Mesenchymal stem cell (in vitro differentiated cells and primary cell): Measurements from ENCODE around the gene ZBED4.

Experiments used
- DNase-seq: peaks from one replicate; pipeline ENCODE4 v3.0.0-alpha.2; 2013
- H2AFZ ChIP-seq: one replicate; pipeline ENCODE4 v1.6.1; 2013; ENCODE audit warnings: low read depth, mild to moderate bottlenecking, control low read depth, inconsistent platforms, low read length, moderate library complexity
- H2AK5ac ChIP-seq: 2 replicates; pipeline ENCODE4 v1.6.1; 2013; ENCODE audit warnings: low read length, moderate library complexity, mild to moderate bottlenecking, inconsistent platforms; ENCODE audit not compliant: severe bottlenecking
- H2BK120ac ChIP-seq: one replicate; pipeline ENCODE4 v1.6.1; 2013; ENCODE audit warnings: low read depth, mild to moderate bottlenecking, inconsistent platforms, low read length, moderate library complexity
- H2BK12ac ChIP-seq, 2 experiments: one replicate each; pipeline ENCODE4 v1.6.1; 2013; ENCODE audit warnings: inconsistent platforms in 2 of 2, low read length in 2 of 2, mild to moderate bottlenecking in 2 of 2, moderate library complexity in 2 of 2, control low read depth in 1 of 2
- H2BK15ac ChIP-seq: one replicate; pipeline ENCODE4 v1.6.1; 2013; ENCODE audit warnings: mild to moderate bottlenecking, low read depth, inconsistent platforms; ENCODE audit not compliant: poor library complexity, severe bottlenecking
- H2BK5ac ChIP-seq: 2 replicates; pipeline ENCODE4 v1.6.1; 2013; ENCODE audit warnings: low read depth, mild to moderate bottlenecking, low read length, control low read depth, inconsistent platforms; ENCODE audit not compliant: poor library complexity, severe bottlenecking
- H3K14ac ChIP-seq, 2 experiments: one replicate each; pipeline ENCODE4 v1.6.1; 2013; ENCODE audit warnings: inconsistent platforms in 2 of 2, low read length in 2 of 2, control low read depth in 1 of 2, mild to moderate bottlenecking in 1 of 2, moderate library complexity in 1 of 2
- H3K18ac ChIP-seq, 2 experiments: one replicate each; pipeline ENCODE4 v1.6.1; 2013; ENCODE audit warnings: inconsistent platforms in 2 of 2, low read length in 2 of 2, control low read depth in 1 of 2, low read depth in 1 of 2, mild to moderate bottlenecking in 1 of 2
- H3K23ac ChIP-seq, 2 experiments: one replicate each; pipeline ENCODE4 v1.6.1; 2013; ENCODE audit warnings: inconsistent platforms in 2 of 2, low read length in 2 of 2, mild to moderate bottlenecking in 2 of 2, moderate library complexity in 2 of 2, control low read depth in 1 of 2
- H3K27ac ChIP-seq: 2 replicates; pipeline ENCODE4 v1.5.1; 2013; ENCODE audit warnings: mild to moderate bottlenecking, moderate library complexity, low read length, control low read depth, inconsistent platforms; ENCODE audit not compliant: poor library complexity, severe bottlenecking
- H3K27me3 ChIP-seq, 2 experiments: 2 replicates each; pipeline versions ENCODE4 v1.6.1 to v1.7.0; 2013; ENCODE audit warnings: low read length in 2 of 2, mild to moderate bottlenecking in 2 of 2, moderate library complexity in 2 of 2, control low read depth in 1 of 2, inconsistent platforms in 1 of 2; ENCODE audit not compliant: control insufficient read depth in 1 of 2, insufficient read depth in 1 of 2
- H3K36me3 ChIP-seq, 2 experiments: 2 replicates each; pipeline versions ENCODE4 v1.6.1 to v1.7.0; 2013; ENCODE audit warnings: low read length in 2 of 2, control low read depth in 1 of 2, inconsistent platforms in 1 of 2, low read depth in 1 of 2, mild to moderate bottlenecking in 1 of 2; ENCODE audit not compliant: insufficient read depth in 2 of 2, control insufficient read depth in 1 of 2
- H3K4ac ChIP-seq, 2 experiments: one replicate each; pipeline ENCODE4 v1.6.1; 2013; ENCODE audit warnings: inconsistent platforms in 2 of 2, low read length in 2 of 2, mild to moderate bottlenecking in 2 of 2, moderate library complexity in 2 of 2, control low read depth in 1 of 2, low read depth in 1 of 2
- H3K4me1 ChIP-seq: 2 replicates; pipeline ENCODE4 v1.6.1; 2013; ENCODE audit warnings: low read depth, low read length, control low read depth; ENCODE audit not compliant: control insufficient read depth, insufficient read depth
- H3K4me2 ChIP-seq: 2 replicates; pipeline ENCODE4 v1.6.1; 2013; ENCODE audit warnings: low read length, mild to moderate bottlenecking, inconsistent platforms; ENCODE audit not compliant: poor library complexity, severe bottlenecking
- H3K4me3 ChIP-seq, 2 experiments: 2 replicates each; pipeline versions ENCODE4 v1.5.1 to v1.7.0; 2013; ENCODE audit warnings: low read length in 2 of 2, mild to moderate bottlenecking in 2 of 2, control low read depth in 1 of 2, low read depth in 1 of 2; ENCODE audit not compliant: insufficient read depth in 1 of 2
- H3K79me1 ChIP-seq: replicated peaks from 2 replicates; pipeline ENCODE4 v1.6.1; 2013; ENCODE audit warnings: mild to moderate bottlenecking, control low read depth, low read length, inconsistent platforms; ENCODE audit not compliant: poor library complexity, severe bottlenecking
- H3K9ac ChIP-seq: 2 replicates; pipeline ENCODE4 v1.7.0; 2013; ENCODE audit warnings: mild to moderate bottlenecking, low read length, moderate library complexity
- H3K9me3 ChIP-seq: 2 replicates; pipeline ENCODE4 v1.7.0; 2013; ENCODE audit warnings: mild to moderate bottlenecking, low read length; ENCODE audit not compliant: control insufficient read depth
- H4K8ac ChIP-seq: one replicate; pipeline ENCODE4 v1.6.1; 2013; ENCODE audit warnings: inconsistent platforms, mild to moderate bottlenecking, low read length, moderate library complexity
- H4K91ac ChIP-seq: one replicate; pipeline ENCODE4 v1.6.1; 2013; ENCODE audit warnings: mild to moderate bottlenecking, low read length, inconsistent platforms
- WGBS: methylation state at CpG from one replicate; pipeline ENCODE4 v1.1.7; 2013; ENCODE audit warnings: mixed read lengths; 5-methylcytosine and 5-hydroxymethylcytosine counted together

ZBED4 gene

GRCh38 chr22:49887702-49888101, 34.1 kb downstream of the ZBED4 start:
- Histone ChIP-seq H3K9me3 (peaks cover 8% of the 10 kb centered on the region), H3K4ac (no peak overlapping the region), H3K4me2 (no peak overlapping the region), H2BK5ac (no peak overlapping the region), H2AK5ac (no peak overlapping the region), H3K27me3 (no peaks in the 10 kb centered on the region), H3K23ac (no peak overlapping the region), H3K4me3 (no peak overlapping the region), H2BK12ac (no peak overlapping the region), H2BK120ac (no peak overlapping the region), H2AFZ (no peak overlapping the region), H3K18ac (no peak overlapping the region), H3K36me3 (peaks cover 61 to 82% of the 10 kb centered on the region in 2 experiments), H3K79me1 (peaks cover 66% of the 10 kb centered on the region), H3K14ac (no peak overlapping the region), H4K8ac (no peak overlapping the region), H3K27ac (no peak overlapping the region), H3K9ac (no peak overlapping the region), H4K91ac (no peak overlapping the region), H2BK15ac (no peak overlapping the region), H3K4me1 (peaks cover 4% of the 10 kb centered on the region)
- 98% methylated on average over 9 of the region's 9 CpGs for WGBS
- no peak for DNase-seq

- no peak overlapping the region for H3K4me3 ChIP-seq
- H3K23ac ChIP-seq, result no peak overlapping the region
- H3K27me3 ChIP-seq, result no peaks in the 10 kb centered on the region
- no peak overlapping the region for H2AFZ ChIP-seq
- no peak overlapping the region for H2BK5ac ChIP-seq
- no peak overlapping the region for H3K18ac ChIP-seq
- H2BK12ac ChIP-seq, result no peak overlapping the region
- no peak overlapping the region for H4K8ac ChIP-seq
- WGBS, result 98% methylated on average over 5 of the region's 5 CpGs
- H3K27ac ChIP-seq, result no peak overlapping the region
- no peak for DNase-seq
- peaks cover 64% of the 10 kb centered on the region for H3K79me1 ChIP-seq
- H3K14ac ChIP-seq, result no peak overlapping the region
- H2BK15ac ChIP-seq, result no peak overlapping the region
- peaks cover 8% of the 10 kb centered on the region for H3K9me3 ChIP-seq
- H3K36me3 ChIP-seq, result peaks cover 55 to 83% of the 10 kb centered on the region in 2 experiments
- H4K91ac ChIP-seq, result no peak overlapping the region
- peaks cover 1% of the 10 kb centered on the region for H3K4me1 ChIP-seq
- no peak overlapping the region for H3K9ac ChIP-seq
- H3K4ac ChIP-seq, result no peak overlapping the region
- no peak overlapping the region for H2BK120ac ChIP-seq
- no peak overlapping the region for H3K4me2 ChIP-seq
- no peak overlapping the region for H2AK5ac ChIP-seq
Measured at GRCh38 chr22:49889071-49889470, 35.4 kb downstream of the ZBED4 start.

GRCh38 chr22:49892226-49892899, 38.7 kb downstream of the ZBED4 start:
- Histone ChIP-seq H3K4ac (no peak overlapping the region), H3K18ac (no peak overlapping the region), H3K9ac (no peak overlapping the region), H3K9me3 (peaks cover 8% of the 10 kb centered on the region), H2BK5ac (no peak overlapping the region), H3K27ac (no peak overlapping the region), H3K27me3 (no peaks in the 10 kb centered on the region), H4K91ac (no peak overlapping the region), H2BK120ac (no peak overlapping the region), H2AK5ac (no peak overlapping the region), H4K8ac (peak overlapping the region; percentile 17), H3K4me2 (no peak overlapping the region), H3K4me1 (peaks cover 1% of the 10 kb centered on the region), H2BK12ac (no peak overlapping the region), H3K36me3 (peaks cover 28 to 60% of the 10 kb centered on the region in 2 experiments), H3K23ac (no peak overlapping the region), H3K79me1 (peaks cover 43% of the 10 kb centered on the region), H3K14ac (no peak overlapping the region), H2BK15ac (no peak overlapping the region), H2AFZ (no peak overlapping the region), H3K4me3 (no peak overlapping the region)
- DNase-seq, result no peak
- 100% methylated on average over 4 of the region's 4 CpGs for WGBS

GRCh38 chr22:49893025-49893424, 39.4 kb downstream of the ZBED4 start:
- Histone ChIP-seq H4K91ac (no peak overlapping the region), H2BK5ac (no peak overlapping the region), H3K4me1 (no peaks in the 10 kb centered on the region), H3K14ac (no peak overlapping the region), H3K27me3 (no peaks in the 10 kb centered on the region), H3K18ac (no peak overlapping the region), H3K9me3 (peaks cover 8% of the 10 kb centered on the region), H3K4me3 (no peak overlapping the region), H3K4ac (no peak overlapping the region), H2AK5ac (no peak overlapping the region), H3K23ac (no peak overlapping the region), H3K27ac (no peak overlapping the region), H3K9ac (no peak overlapping the region), H3K36me3 (peaks cover 29 to 57% of the 10 kb centered on the region in 2 experiments), H4K8ac (no peak overlapping the region), H2BK15ac (no peak overlapping the region), H2BK120ac (no peak overlapping the region), H3K4me2 (no peak overlapping the region), H2AFZ (no peak overlapping the region), H2BK12ac (no peak overlapping the region), H3K79me1 (peaks cover 38% of the 10 kb centered on the region)
- no peak for DNase-seq
- WGBS, result 91% methylated on average over 3 of the region's 4 CpGs
